Activated T-helper 1 cell treated with Interleukin-2 at 50 U/mL for 16 hours (primary cell): Measurements from ENCODE around the gene PCSK5.

Experiments used
- DNase-seq: peaks from one replicate; pipeline ENCODE4 v3.0.0-alpha.2; 2020; ENCODE audit warnings: low read depth

Gene PCSK5

GRCh38 chr9:75921391-75922127 is 31.1 kb downstream of the PCSK5 start:
- DNase-seq, result no peak

- no peak for DNase-seq
Measured at GRCh38 chr9:75926385-75926784, 35.9 kb downstream of the PCSK5 start.

- no peak for DNase-seq
Measured at GRCh38 chr9:75927356-75927755, 36.9 kb downstream of the PCSK5 start.

- DNase-seq, result no peak
Measured at GRCh38 chr9:75930190-75930589, 39.7 kb downstream of the PCSK5 start.

GRCh38 chr9:75930730-75931321 is 40.4 kb downstream of the PCSK5 start:
- no peak for DNase-seq

- no peak for DNase-seq
Measured at GRCh38 chr9:75933982-75934381, 43.5 kb downstream of the PCSK5 start.

GRCh38 chr9:75935591-75935990 is 45.1 kb downstream of the PCSK5 start:
- no peak for DNase-seq

- no peak for DNase-seq
Measured at GRCh38 chr9:75937521-75938258, 47.2 kb downstream of the PCSK5 start.

GRCh38 chr9:75938946-75939345 is 48.5 kb downstream of the PCSK5 start:
- DNase-seq, result no peak

- DNase-seq, result no peak
Measured at GRCh38 chr9:75939536-75940111, 49.2 kb downstream of the PCSK5 start.

GRCh38 chr9:75941066-75941465 is 50.6 kb downstream of the PCSK5 start:
- DNase-seq, result no peak

GRCh38 chr9:75941577-75942311 is 51.3 kb downstream of the PCSK5 start:
- no peak for DNase-seq

GRCh38 chr9:75946766-75947165 is 56.3 kb downstream of the PCSK5 start:
- no peak for DNase-seq

- DNase-seq, result no peak
Measured at GRCh38 chr9:75947233-75947632, 56.8 kb downstream of the PCSK5 start.

GRCh38 chr9:75950998-75951397 is 60.5 kb downstream of the PCSK5 start:
- no peak for DNase-seq

- DNase-seq, result no peak
Measured at GRCh38 chr9:75953218-75953617, 62.7 kb downstream of the PCSK5 start.

GRCh38 chr9:75956161-75956560 is 65.7 kb downstream of the PCSK5 start:
- no peak for DNase-seq

- DNase-seq, result no peak
Measured at GRCh38 chr9:75957116-75957515, 66.6 kb downstream of the PCSK5 start.

- DNase-seq, result no peak
Measured at GRCh38 chr9:75958226-75958625, 67.8 kb downstream of the PCSK5 start.

- no peak for DNase-seq
Measured at GRCh38 chr9:75960551-75960950, 70.1 kb downstream of the PCSK5 start.

GRCh38 chr9:75962013-75962661 is 71.7 kb downstream of the PCSK5 start:
- DNase-seq, result no peak

GRCh38 chr9:75962662-75963036 is 72.2 kb downstream of the PCSK5 start:
- DNase-seq, result no peak
